ENCODE measurements around the gene TNS4.
A peak's percentile ranks its signal among the peaks of the same experiment; 100 is the strongest.

Gene TNS4

GRCh38 chr17:40502716-40503115 lies 1.3 kb upstream of the TNS4 start:
- peaks cover 0 to 21% (median 0%) of the 10 kb centered on the region in 3 experiments for H3K27me3 ChIP-seq (ENCODE audit: control insufficient read depth in 3 of 3, insufficient read depth in 3 of 3, low read depth in 1 of 3, low read length in 3 of 3)
- H2BK12ac ChIP-seq (ENCODE audit: low read length): no peak overlapping the region
- no CpG with 5 or more reads among the region's 5 CpGs for WGBS, 2 donors (ENCODE audit: extremely low coverage in 2 of 2, insufficient read length in 2 of 2, insufficient replicate concordance in 1 of 2)
- no peak for DNase-seq (ENCODE audit: low spot score)
- no peak overlapping the region for H2BK5ac ChIP-seq (ENCODE audit: low read length)
- H2BK15ac ChIP-seq (ENCODE audit: low read length): peak overlapping the region; percentile 65
- no peak overlapping the region for H4K91ac ChIP-seq (ENCODE audit: low read depth, low read length, poor library complexity)
- no peak overlapping the region for H3K23ac ChIP-seq (ENCODE audit: low read depth, low read length, poor library complexity)
- no peak overlapping the region for H3K4me2 ChIP-seq (ENCODE audit: insufficient read depth, low read length, poor library complexity, severe bottlenecking)
- no peak overlapping the region for H3K14ac ChIP-seq (ENCODE audit: low read length)
- H3K9ac ChIP-seq (ENCODE audit: low read depth, low read length, poor library complexity): no peak overlapping the region
- H3K18ac ChIP-seq (ENCODE audit: low read length): no peak overlapping the region
- peak overlapping the region in 1 of 2 donors; percentile 52 for H3K4me3 ChIP-seq (ENCODE audit: low read length in 2 of 2)
- no peaks in the 10 kb centered on the region for H3K36me3 ChIP-seq (replicated peaks in 1 of 2; ENCODE audit: control insufficient read depth in 2 of 2, insufficient read depth in 2 of 2, low read length in 2 of 2)
- no peak overlapping the region for H2AFZ ChIP-seq (ENCODE audit: low read length)
- peaks cover 2 to 3% of the 10 kb centered on the region in 2 donors for H3K4me1 ChIP-seq (ENCODE audit: control insufficient read depth in 2 of 2, insufficient read depth in 1 of 2, low read depth in 1 of 2, low read length in 2 of 2)
- no peak overlapping the region for H2BK120ac ChIP-seq (ENCODE audit: low read depth, low read length)
- H3K4ac ChIP-seq (ENCODE audit: low read length): no peak overlapping the region
- H3K27ac ChIP-seq (replicated peaks; ENCODE audit: low read length): no peak overlapping the region
- H3K79me1 ChIP-seq (ENCODE audit: low read depth, low read length): no peaks in the 10 kb centered on the region
- H2AK5ac ChIP-seq (ENCODE audit: low read depth, low read length): peak overlapping the region; percentile 32
- no peaks in the 10 kb centered on the region for H3K9me3 ChIP-seq (replicated peaks in 1 of 2; ENCODE audit: control insufficient read depth in 2 of 2, insufficient read depth in 1 of 2, low read depth in 1 of 2, low read length in 2 of 2)
- H4K8ac ChIP-seq (ENCODE audit: low read depth, low read length): no peak overlapping the region

- Histone ChIP-seq H2BK120ac (ENCODE audit: low read depth, low read length) (no peak overlapping the region), H2AK5ac (ENCODE audit: low read depth, low read length) (peak overlapping the region; percentile 30), H3K9ac (ENCODE audit: low read depth, low read length, poor library complexity) (no peak overlapping the region), H3K4me3 (ENCODE audit: low read length in 2 of 2) (no peak overlapping the region), H3K4ac (ENCODE audit: low read length) (no peak overlapping the region), H3K18ac (ENCODE audit: low read length) (no peak overlapping the region), H4K8ac (ENCODE audit: low read depth, low read length) (no peak overlapping the region), H3K36me3 (replicated peaks in 1 of 2; ENCODE audit: control insufficient read depth in 2 of 2, insufficient read depth in 2 of 2, low read length in 2 of 2) (no peaks in the 10 kb centered on the region), H3K27me3 (ENCODE audit: control insufficient read depth in 3 of 3, insufficient read depth in 3 of 3, low read depth in 1 of 3, low read length in 3 of 3) (peaks cover 0 to 27% (median 0%) of the 10 kb centered on the region in 3 experiments), H3K4me2 (ENCODE audit: insufficient read depth, low read length, poor library complexity, severe bottlenecking) (no peak overlapping the region), H2BK12ac (ENCODE audit: low read length) (no peak overlapping the region), H3K27ac (replicated peaks; ENCODE audit: low read length) (no peak overlapping the region), H3K79me1 (ENCODE audit: low read depth, low read length) (no peaks in the 10 kb centered on the region), H2AFZ (ENCODE audit: low read length) (no peak overlapping the region), H3K23ac (ENCODE audit: low read depth, low read length, poor library complexity) (no peak overlapping the region), H3K4me1 (ENCODE audit: control insufficient read depth in 2 of 2, insufficient read depth in 1 of 2, low read depth in 1 of 2, low read length in 2 of 2) (peaks cover 2 to 3% of the 10 kb centered on the region in 2 donors), H4K91ac (ENCODE audit: low read depth, low read length, poor library complexity) (no peak overlapping the region), H3K9me3 (replicated peaks in 1 of 2; ENCODE audit: control insufficient read depth in 2 of 2, insufficient read depth in 1 of 2, low read depth in 1 of 2, low read length in 2 of 2) (no peaks in the 10 kb centered on the region), H3K14ac (ENCODE audit: low read length) (no peak overlapping the region), H2BK15ac (ENCODE audit: low read length) (no peak overlapping the region), H2BK5ac (ENCODE audit: low read length) (no peak overlapping the region)
- no CpG with 5 or more reads among the region's 10 CpGs for WGBS, 2 donors (ENCODE audit: extremely low coverage in 2 of 2, insufficient read length in 2 of 2, insufficient replicate concordance in 1 of 2)
- no peak for DNase-seq (ENCODE audit: low spot score)
Measured at GRCh38 chr17:40500709-40501108, 714 bp downstream of the TNS4 start.

- H3K9me3 ChIP-seq (replicated peaks in 1 of 2; ENCODE audit: control insufficient read depth in 2 of 2, insufficient read depth in 1 of 2, low read depth in 1 of 2, low read length in 2 of 2): no peaks in the 10 kb centered on the region
- H3K4ac ChIP-seq (ENCODE audit: low read length): no peak overlapping the region
- DNase-seq (ENCODE audit: low spot score): no peak
- H2BK12ac ChIP-seq (ENCODE audit: low read length): no peak overlapping the region
- no peak overlapping the region for H4K91ac ChIP-seq (ENCODE audit: low read depth, low read length, poor library complexity)
- H3K36me3 ChIP-seq (replicated peaks in 1 of 2; ENCODE audit: control insufficient read depth in 2 of 2, insufficient read depth in 2 of 2, low read length in 2 of 2): no peaks in the 10 kb centered on the region
- H3K9ac ChIP-seq (ENCODE audit: low read depth, low read length, poor library complexity): no peak overlapping the region
- no peak overlapping the region for H2BK120ac ChIP-seq (ENCODE audit: low read depth, low read length)
- no peak overlapping the region for H4K8ac ChIP-seq (ENCODE audit: low read depth, low read length)
- peaks cover 0 to 27% (median 0%) of the 10 kb centered on the region in 3 experiments for H3K27me3 ChIP-seq (ENCODE audit: control insufficient read depth in 3 of 3, insufficient read depth in 3 of 3, low read depth in 1 of 3, low read length in 3 of 3)
- H3K4me2 ChIP-seq (ENCODE audit: insufficient read depth, low read length, poor library complexity, severe bottlenecking): no peak overlapping the region
- peaks cover 2 to 3% of the 10 kb centered on the region in 2 donors for H3K4me1 ChIP-seq (ENCODE audit: control insufficient read depth in 2 of 2, insufficient read depth in 1 of 2, low read depth in 1 of 2, low read length in 2 of 2)
- no peak overlapping the region for H3K14ac ChIP-seq (ENCODE audit: low read length)
- no peaks in the 10 kb centered on the region for H3K79me1 ChIP-seq (ENCODE audit: low read depth, low read length)
- WGBS, 2 donors (ENCODE audit: extremely low coverage in 2 of 2, insufficient read length in 2 of 2, insufficient replicate concordance in 1 of 2): no CpG with 5 or more reads among the region's 11 CpGs
- H2BK5ac ChIP-seq (ENCODE audit: low read length): no peak overlapping the region
- no peak overlapping the region for H3K4me3 ChIP-seq (ENCODE audit: low read length in 2 of 2)
- no peak overlapping the region for H2BK15ac ChIP-seq (ENCODE audit: low read length)
- H2AK5ac ChIP-seq (ENCODE audit: low read depth, low read length): peak overlapping the region; percentile 30
- H3K18ac ChIP-seq (ENCODE audit: low read length): no peak overlapping the region
- H2AFZ ChIP-seq (ENCODE audit: low read length): no peak overlapping the region
- H3K27ac ChIP-seq (replicated peaks; ENCODE audit: low read length): no peak overlapping the region
- no peak overlapping the region for H3K23ac ChIP-seq (ENCODE audit: low read depth, low read length, poor library complexity)
Measured at GRCh38 chr17:40500190-40500589, 1.2 kb downstream of the TNS4 start.

- DNase-seq (ENCODE audit: low spot score): no peak
- Histone ChIP-seq H3K79me1 (ENCODE audit: low read depth, low read length) (no peaks in the 10 kb centered on the region), H3K36me3 (replicated peaks in 1 of 2; ENCODE audit: control insufficient read depth in 2 of 2, insufficient read depth in 2 of 2, low read length in 2 of 2) (no peaks in the 10 kb centered on the region), H2BK5ac (ENCODE audit: low read length) (no peak overlapping the region), H3K18ac (ENCODE audit: low read length) (peak overlapping the region; percentile 13), H2BK120ac (ENCODE audit: low read depth, low read length) (no peak overlapping the region), H4K91ac (ENCODE audit: low read depth, low read length, poor library complexity) (no peak overlapping the region), H3K23ac (ENCODE audit: low read depth, low read length, poor library complexity) (no peak overlapping the region), H3K27ac (replicated peaks; ENCODE audit: low read length) (no peak overlapping the region), H3K4me2 (ENCODE audit: insufficient read depth, low read length, poor library complexity, severe bottlenecking) (peak overlapping the region; percentile 46), H2BK12ac (ENCODE audit: low read length) (no peak overlapping the region), H2AK5ac (ENCODE audit: low read depth, low read length) (peak overlapping the region; percentile 30), H3K9me3 (replicated peaks in 1 of 2; ENCODE audit: control insufficient read depth in 2 of 2, insufficient read depth in 1 of 2, low read depth in 1 of 2, low read length in 2 of 2) (no peaks in the 10 kb centered on the region), H4K8ac (ENCODE audit: low read depth, low read length) (no peak overlapping the region), H2AFZ (ENCODE audit: low read length) (peak overlapping the region; percentile 78), H3K4ac (ENCODE audit: low read length) (no peak overlapping the region), H3K9ac (ENCODE audit: low read depth, low read length, poor library complexity) (no peak overlapping the region), H3K14ac (ENCODE audit: low read length) (no peak overlapping the region), H3K4me3 (ENCODE audit: low read length in 2 of 2) (peak overlapping the region in 1 of 2 donors; percentile 18), H3K4me1 (ENCODE audit: control insufficient read depth in 2 of 2, insufficient read depth in 1 of 2, low read depth in 1 of 2, low read length in 2 of 2) (peaks cover 2 to 3% of the 10 kb centered on the region in 2 donors), H3K27me3 (ENCODE audit: control insufficient read depth in 3 of 3, insufficient read depth in 3 of 3, low read depth in 1 of 3, low read length in 3 of 3) (peaks cover 0 to 27% (median 0%) of the 10 kb centered on the region in 3 experiments), H2BK15ac (ENCODE audit: low read length) (no peak overlapping the region)
- WGBS, 2 donors (ENCODE audit: extremely low coverage in 2 of 2, insufficient read length in 2 of 2, insufficient replicate concordance in 1 of 2): no CpG with 5 or more reads among the region's 17 CpGs
Measured at GRCh38 chr17:40499551-40500189, 1.8 kb downstream of the TNS4 start.
